GM23338 (cell line): ENCODE results near the gene POTEJ.
"Not testable (repeated sequence)": the region's sequence is repeated elsewhere in the genome, so short reads cannot be mapped to it uniquely, and the experiment has no call there.

ENCODE experiments used
- CREB1 ChIP-seq: fragments of 250-450 bp; sonication (Bioruptor Pico); IDR thresholded peaks from 2 replicates; pipeline ENCODE4 v1.5.0; 2020; ENCODE audit warnings: low read depth, mild to moderate bottlenecking, moderate library complexity
- EZH2 ChIP-seq: fragments of 200-600 bp; sonication (generic); IDR thresholded peaks from one replicate; pipeline ENCODE4 v1.8.0; 2017; ENCODE audit warnings: antibody characterized with exemption, mild to moderate bottlenecking, low read depth; ENCODE audit not compliant: unreplicated experiment
- JUNB ChIP-seq: IDR thresholded peaks from one replicate; pipeline ENCODE4 v1.6.1; 2016; ENCODE audit warnings: antibody characterized with exemption; ENCODE audit not compliant: unreplicated experiment
- POLR2AphosphoS5 ChIP-seq: IDR thresholded peaks from 2 replicates; pipeline ENCODE4 v1.6.1; 2016; ENCODE audit warnings: antibody characterized with exemption, low read depth
- TF ChIP-seq, protein P1 (sequence below), 2 experiments: fragments of 200-600 bp in 1 of 2; sonication (generic) in 1 of 2; conservative IDR thresholded peaks; 2 replicates each; pipeline versions ENCODE4 v1.5.1 to v1.6.1; 2016 to 2017; ENCODE audit warnings: antibody characterized with exemption in 2 of 2, low read depth in 2 of 2, mild to moderate bottlenecking in 2 of 2, moderate library complexity in 1 of 2
- TF ChIP-seq, protein P2 (sequence below): IDR thresholded peaks from one replicate; pipeline ENCODE4 v1.6.1; 2018; ENCODE audit warnings: antibody characterized with exemption; ENCODE audit not compliant: unreplicated experiment
- TF ChIP-seq, protein P3 (sequence below): fragments of 250-450 bp; sonication (Bioruptor Pico); IDR thresholded peaks from 2 replicates; pipeline ENCODE4 v1.5.0; 2020; ENCODE audit warnings: mild to moderate bottlenecking, moderate library complexity

DNA sequence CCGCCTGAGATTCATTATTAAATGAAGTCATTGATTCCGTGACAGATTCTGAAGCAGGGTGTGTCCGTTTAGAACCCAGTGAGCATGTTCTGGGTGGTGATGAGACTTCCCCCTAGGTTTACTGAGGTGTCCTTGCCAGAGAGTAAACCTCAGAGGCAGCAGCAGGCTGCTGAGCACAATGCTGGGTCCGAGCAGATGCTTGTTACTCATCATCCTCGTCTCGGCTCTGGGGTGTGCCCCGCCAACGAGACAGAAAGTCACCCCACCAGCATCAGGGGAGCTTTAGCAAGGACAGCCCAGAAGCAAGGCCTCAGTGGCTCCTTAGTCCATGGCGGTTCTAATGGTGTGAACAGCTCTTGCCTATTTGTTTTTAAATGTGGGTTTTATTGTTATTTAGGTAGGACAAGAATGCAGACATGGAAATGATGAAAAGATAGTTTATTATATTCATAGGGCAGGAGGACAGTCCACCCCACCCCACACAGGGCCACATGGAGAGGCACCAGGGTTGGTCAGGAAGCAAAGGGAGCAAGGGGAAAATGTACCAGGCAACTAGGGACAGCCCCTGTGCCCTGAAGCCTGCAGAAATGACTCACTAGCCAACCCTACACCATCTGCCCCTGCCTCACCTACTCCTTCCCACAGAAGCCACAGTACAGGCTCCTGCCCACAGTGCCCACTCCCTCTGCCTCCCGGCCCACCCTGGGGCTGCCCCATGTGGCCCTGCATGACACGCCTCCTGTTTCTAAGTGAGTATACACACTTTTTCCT, 22.4 kb upstream of the POTEJ start:
- TF ChIP-seq, protein P1, sequence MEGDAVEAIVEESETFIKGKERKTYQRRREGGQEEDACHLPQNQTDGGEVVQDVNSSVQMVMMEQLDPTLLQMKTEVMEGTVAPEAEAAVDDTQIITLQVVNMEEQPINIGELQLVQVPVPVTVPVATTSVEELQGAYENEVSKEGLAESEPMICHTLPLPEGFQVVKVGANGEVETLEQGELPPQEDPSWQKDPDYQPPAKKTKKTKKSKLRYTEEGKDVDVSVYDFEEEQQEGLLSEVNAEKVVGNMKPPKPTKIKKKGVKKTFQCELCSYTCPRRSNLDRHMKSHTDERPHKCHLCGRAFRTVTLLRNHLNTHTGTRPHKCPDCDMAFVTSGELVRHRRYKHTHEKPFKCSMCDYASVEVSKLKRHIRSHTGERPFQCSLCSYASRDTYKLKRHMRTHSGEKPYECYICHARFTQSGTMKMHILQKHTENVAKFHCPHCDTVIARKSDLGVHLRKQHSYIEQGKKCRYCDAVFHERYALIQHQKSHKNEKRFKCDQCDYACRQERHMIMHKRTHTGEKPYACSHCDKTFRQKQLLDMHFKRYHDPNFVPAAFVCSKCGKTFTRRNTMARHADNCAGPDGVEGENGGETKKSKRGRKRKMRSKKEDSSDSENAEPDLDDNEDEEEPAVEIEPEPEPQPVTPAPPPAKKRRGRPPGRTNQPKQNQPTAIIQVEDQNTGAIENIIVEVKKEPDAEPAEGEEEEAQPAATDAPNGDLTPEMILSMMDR (conservative IDR thresholded peaks at IDR 0.05; ENCODE audit: low read depth in 2 of 2): not testable (repeated sequence)
- TF ChIP-seq CREB1 (CRISPR knock-in tag); POLR2AphosphoS5; EZH2; JUNB: not testable (repeated sequence)
- TF ChIP-seq, protein P2, sequence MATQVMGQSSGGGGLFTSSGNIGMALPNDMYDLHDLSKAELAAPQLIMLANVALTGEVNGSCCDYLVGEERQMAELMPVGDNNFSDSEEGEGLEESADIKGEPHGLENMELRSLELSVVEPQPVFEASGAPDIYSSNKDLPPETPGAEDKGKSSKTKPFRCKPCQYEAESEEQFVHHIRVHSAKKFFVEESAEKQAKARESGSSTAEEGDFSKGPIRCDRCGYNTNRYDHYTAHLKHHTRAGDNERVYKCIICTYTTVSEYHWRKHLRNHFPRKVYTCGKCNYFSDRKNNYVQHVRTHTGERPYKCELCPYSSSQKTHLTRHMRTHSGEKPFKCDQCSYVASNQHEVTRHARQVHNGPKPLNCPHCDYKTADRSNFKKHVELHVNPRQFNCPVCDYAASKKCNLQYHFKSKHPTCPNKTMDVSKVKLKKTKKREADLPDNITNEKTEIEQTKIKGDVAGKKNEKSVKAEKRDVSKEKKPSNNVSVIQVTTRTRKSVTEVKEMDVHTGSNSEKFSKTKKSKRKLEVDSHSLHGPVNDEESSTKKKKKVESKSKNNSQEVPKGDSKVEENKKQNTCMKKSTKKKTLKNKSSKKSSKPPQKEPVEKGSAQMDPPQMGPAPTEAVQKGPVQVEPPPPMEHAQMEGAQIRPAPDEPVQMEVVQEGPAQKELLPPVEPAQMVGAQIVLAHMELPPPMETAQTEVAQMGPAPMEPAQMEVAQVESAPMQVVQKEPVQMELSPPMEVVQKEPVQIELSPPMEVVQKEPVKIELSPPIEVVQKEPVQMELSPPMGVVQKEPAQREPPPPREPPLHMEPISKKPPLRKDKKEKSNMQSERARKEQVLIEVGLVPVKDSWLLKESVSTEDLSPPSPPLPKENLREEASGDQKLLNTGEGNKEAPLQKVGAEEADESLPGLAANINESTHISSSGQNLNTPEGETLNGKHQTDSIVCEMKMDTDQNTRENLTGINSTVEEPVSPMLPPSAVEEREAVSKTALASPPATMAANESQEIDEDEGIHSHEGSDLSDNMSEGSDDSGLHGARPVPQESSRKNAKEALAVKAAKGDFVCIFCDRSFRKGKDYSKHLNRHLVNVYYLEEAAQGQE: not testable (repeated sequence)
- TF ChIP-seq, protein P3, sequence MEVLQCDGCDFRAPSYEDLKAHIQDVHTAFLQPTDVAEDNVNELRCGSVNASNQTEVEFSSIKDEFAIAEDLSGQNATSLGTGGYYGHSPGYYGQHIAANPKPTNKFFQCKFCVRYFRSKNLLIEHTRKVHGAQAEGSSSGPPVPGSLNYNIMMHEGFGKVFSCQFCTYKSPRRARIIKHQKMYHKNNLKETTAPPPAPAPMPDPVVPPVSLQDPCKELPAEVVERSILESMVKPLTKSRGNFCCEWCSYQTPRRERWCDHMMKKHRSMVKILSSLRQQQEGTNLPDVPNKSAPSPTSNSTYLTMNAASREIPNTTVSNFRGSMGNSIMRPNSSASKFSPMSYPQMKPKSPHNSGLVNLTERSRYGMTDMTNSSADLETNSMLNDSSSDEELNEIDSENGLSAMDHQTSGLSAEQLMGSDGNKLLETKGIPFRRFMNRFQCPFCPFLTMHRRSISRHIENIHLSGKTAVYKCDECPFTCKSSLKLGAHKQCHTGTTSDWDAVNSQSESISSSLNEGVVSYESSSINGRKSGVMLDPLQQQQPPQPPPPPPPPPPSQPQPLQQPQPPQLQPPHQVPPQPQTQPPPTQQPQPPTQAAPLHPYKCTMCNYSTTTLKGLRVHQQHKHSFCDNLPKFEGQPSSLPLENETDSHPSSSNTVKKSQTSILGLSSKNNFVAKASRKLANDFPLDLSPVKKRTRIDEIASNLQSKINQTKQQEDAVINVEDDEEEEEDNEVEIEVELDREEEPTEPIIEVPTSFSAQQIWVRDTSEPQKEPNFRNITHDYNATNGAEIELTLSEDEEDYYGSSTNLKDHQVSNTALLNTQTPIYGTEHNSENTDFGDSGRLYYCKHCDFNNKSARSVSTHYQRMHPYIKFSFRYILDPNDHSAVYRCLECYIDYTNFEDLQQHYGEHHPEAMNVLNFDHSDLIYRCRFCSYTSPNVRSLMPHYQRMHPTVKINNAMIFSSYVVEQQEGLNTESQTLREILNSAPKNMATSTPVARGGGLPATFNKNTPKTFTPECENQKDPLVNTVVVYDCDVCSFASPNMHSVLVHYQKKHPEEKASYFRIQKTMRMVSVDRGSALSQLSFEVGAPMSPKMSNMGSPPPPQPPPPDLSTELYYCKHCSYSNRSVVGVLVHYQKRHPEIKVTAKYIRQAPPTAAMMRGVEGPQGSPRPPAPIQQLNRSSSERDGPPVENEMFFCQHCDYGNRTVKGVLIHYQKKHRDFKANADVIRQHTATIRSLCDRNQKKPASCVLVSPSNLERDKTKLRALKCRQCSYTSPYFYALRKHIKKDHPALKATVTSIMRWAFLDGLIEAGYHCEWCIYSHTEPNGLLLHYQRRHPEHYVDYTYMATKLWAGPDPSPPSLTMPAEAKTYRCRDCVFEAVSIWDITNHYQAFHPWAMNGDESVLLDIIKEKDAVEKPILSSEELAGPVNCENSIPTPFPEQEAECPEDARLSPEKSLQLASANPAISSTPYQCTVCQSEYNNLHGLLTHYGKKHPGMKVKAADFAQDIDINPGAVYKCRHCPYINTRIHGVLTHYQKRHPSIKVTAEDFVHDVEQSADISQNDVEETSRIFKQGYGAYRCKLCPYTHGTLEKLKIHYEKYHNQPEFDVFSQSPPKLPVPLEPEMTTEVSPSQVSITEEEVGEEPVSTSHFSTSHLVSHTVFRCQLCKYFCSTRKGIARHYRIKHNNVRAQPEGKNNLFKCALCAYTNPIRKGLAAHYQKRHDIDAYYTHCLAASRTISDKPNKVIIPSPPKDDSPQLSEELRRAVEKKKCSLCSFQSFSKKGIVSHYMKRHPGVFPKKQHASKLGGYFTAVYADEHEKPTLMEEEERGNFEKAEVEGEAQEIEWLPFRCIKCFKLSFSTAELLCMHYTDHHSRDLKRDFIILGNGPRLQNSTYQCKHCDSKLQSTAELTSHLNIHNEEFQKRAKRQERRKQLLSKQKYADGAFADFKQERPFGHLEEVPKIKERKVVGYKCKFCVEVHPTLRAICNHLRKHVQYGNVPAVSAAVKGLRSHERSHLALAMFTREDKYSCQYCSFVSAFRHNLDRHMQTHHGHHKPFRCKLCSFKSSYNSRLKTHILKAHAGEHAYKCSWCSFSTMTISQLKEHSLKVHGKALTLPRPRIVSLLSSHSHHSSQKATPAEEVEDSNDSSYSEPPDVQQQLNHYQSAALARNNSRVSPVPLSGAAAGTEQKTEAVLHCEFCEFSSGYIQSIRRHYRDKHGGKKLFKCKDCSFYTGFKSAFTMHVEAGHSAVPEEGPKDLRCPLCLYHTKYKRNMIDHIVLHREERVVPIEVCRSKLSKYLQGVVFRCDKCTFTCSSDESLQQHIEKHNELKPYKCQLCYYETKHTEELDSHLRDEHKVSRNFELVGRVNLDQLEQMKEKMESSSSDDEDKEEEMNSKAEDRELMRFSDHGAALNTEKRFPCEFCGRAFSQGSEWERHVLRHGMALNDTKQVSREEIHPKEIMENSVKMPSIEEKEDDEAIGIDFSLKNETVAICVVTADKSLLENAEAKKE: not testable (repeated sequence)
